ENCODE data around the gene PCDHA12.

The PCDHA12 gene

GRCh38 chr5:140855772-140856674, 19.1 kb upstream of the PCDHA12 start, which contains the start of gene PCDHA10:
PCDHA10 (plus strand) TSS chr5:140855897; CDS start chr5:140856049, 152 bp downstream.
- Histone ChIP-seq H3K27ac (ENCODE audit: low read depth, low read length) (no peak within 1 kb of the TSS), H3K27me3 (ENCODE audit: low read length) (no peaks in the 10 kb centered on the region), H3K9me3 (ENCODE audit: insufficient read depth, low read length) (no peaks in the 10 kb centered on the region), H2AFZ (ENCODE audit: low read depth, low read length, severe bottlenecking) (no peak within 1 kb of the TSS), H4K20me1 (ENCODE audit: low read depth, low read length) (no peaks in the 10 kb centered on the region), H3K79me2 (ENCODE audit: insufficient read depth, low read length) (no peaks in the 10 kb centered on the region), H3K36me3 (ENCODE audit: low read length) (no peaks in the 10 kb centered on the region), H3K9me2 (replicated peaks; ENCODE audit: insufficient read depth, low read length) (no peaks in the 10 kb centered on the region), H3K4me2 (ENCODE audit: low read depth, low read length, poor library complexity, severe bottlenecking) (no peak within 1 kb of the TSS), H3K9ac (ENCODE audit: low read length) (no peak within 1 kb of the TSS), H3F3A (ENCODE audit: insufficient read depth) (no peaks in the 10 kb centered on the region), H3K4me3 (ENCODE audit: insufficient read depth, low read length, poor library complexity, severe bottlenecking) (no peak within 1 kb of the TSS)
- TF ChIP-seq CTCF (IDR thresholded peaks at IDR 0.05; ENCODE audit: insufficient read depth, low read length, poor library complexity, severe bottlenecking) = peak; percentile 14
- TF ChIP-seq EZH2phosphoT487 (conservative IDR thresholded peaks at IDR 0.05; ENCODE audit: low read length) = no peak

- Histone ChIP-seq H3K9me2 (replicated peaks; ENCODE audit: insufficient read depth, low read length) (no peaks in the 10 kb centered on the region), H3K9me3 (ENCODE audit: insufficient read depth, low read length) (no peaks in the 10 kb centered on the region), H3K4me2 (ENCODE audit: low read depth, low read length, poor library complexity, severe bottlenecking) (no peak overlapping the region)
Measured at GRCh38 chr5:140857177-140857986, 17.7 kb upstream of the PCDHA12 start.

GRCh38 chr5:140857987-140858240, 17.2 kb upstream of the PCDHA12 start:
- H3F3A ChIP-seq (ENCODE audit: insufficient read depth) = no peaks in the 10 kb centered on the region
- no peaks in the 10 kb centered on the region for H3K79me2 ChIP-seq (ENCODE audit: insufficient read depth, low read length)
- no peaks in the 10 kb centered on the region for H3K9me3 ChIP-seq (ENCODE audit: insufficient read depth, low read length)
- H4K20me1 ChIP-seq (ENCODE audit: low read depth, low read length) = no peaks in the 10 kb centered on the region
- no peak overlapping the region for H3K4me2 ChIP-seq (ENCODE audit: low read depth, low read length, poor library complexity, severe bottlenecking)
- H3K9ac ChIP-seq (ENCODE audit: low read length) = no peak overlapping the region
- no peak overlapping the region for H3K4me3 ChIP-seq (ENCODE audit: insufficient read depth, low read length, poor library complexity, severe bottlenecking)
- H3K27ac ChIP-seq (ENCODE audit: low read depth, low read length) = no peak overlapping the region
- no peaks in the 10 kb centered on the region for H3K27me3 ChIP-seq (ENCODE audit: low read length)
- no peak overlapping the region for H2AFZ ChIP-seq (ENCODE audit: low read depth, low read length, severe bottlenecking)
- TF ChIP-seq CTCF (IDR thresholded peaks at IDR 0.05; ENCODE audit: insufficient read depth, low read length, poor library complexity, severe bottlenecking) (no peak), EZH2phosphoT487 (conservative IDR thresholded peaks at IDR 0.05; ENCODE audit: low read length) (no peak)
- no peaks in the 10 kb centered on the region for H3K9me2 ChIP-seq (replicated peaks; ENCODE audit: insufficient read depth, low read length)
- H3K36me3 ChIP-seq (ENCODE audit: low read length) = no peaks in the 10 kb centered on the region

More at GRCh38 chr5:140857177-140857986, 17.7 kb upstream of the PCDHA12 start:
- H3K27ac ChIP-seq (ENCODE audit: low read depth, low read length) = no peak overlapping the region
- no peaks in the 10 kb centered on the region for H3K27me3 ChIP-seq (ENCODE audit: low read length)
- no peaks in the 10 kb centered on the region for H3K36me3 ChIP-seq (ENCODE audit: low read length)
- H3F3A ChIP-seq (ENCODE audit: insufficient read depth) = no peaks in the 10 kb centered on the region
- H2AFZ ChIP-seq (ENCODE audit: low read depth, low read length, severe bottlenecking) = no peak overlapping the region
- H4K20me1 ChIP-seq (ENCODE audit: low read depth, low read length) = no peaks in the 10 kb centered on the region
- no peak overlapping the region for H3K4me3 ChIP-seq (ENCODE audit: insufficient read depth, low read length, poor library complexity, severe bottlenecking)
- H3K79me2 ChIP-seq (ENCODE audit: insufficient read depth, low read length) = no peaks in the 10 kb centered on the region
- TF ChIP-seq EZH2phosphoT487 (conservative IDR thresholded peaks at IDR 0.05; ENCODE audit: low read length) = no peak
- no peak for TF ChIP-seq CTCF (IDR thresholded peaks at IDR 0.05; ENCODE audit: insufficient read depth, low read length, poor library complexity, severe bottlenecking)
- H3K9ac ChIP-seq (ENCODE audit: low read length) = no peak overlapping the region
